A673 (cell line): Measurements from ENCODE around the gene HAND2. TPM values are rescaled to one million over a fixed set of nuclear protein-coding genes. Genes with fewer than 3 reads are reported as not detected.

ENCODE experiments used
- BruUV-seq: library from RNA; stranded (reverse); fragments of 400-500 nt; replicated peaks from 2 replicates; lab custom pipeline; 2021; lab: Mats Ljungman, UMichigan
- CTCF ChIA-PET: fragments of 300-600 bp; sonication (Branson Sonifier 250); formaldehyde crosslinking; loops from one replicate; lab custom pipeline; 2022; ENCODE audit warnings: antibody characterized with exemption; lab: Charles Lee
- POLR2A ChIA-PET: fragments of 300-600 bp; sonication (Branson Sonifier 250); formaldehyde crosslinking; loops from one replicate; lab custom pipeline; 2022; ENCODE audit warnings: antibody characterized with exemption; ENCODE audit not compliant: low non-redundant PET; lab: Charles Lee
- DNase-seq: peaks from one replicate; pipeline ENCODE4 v3.0.0-alpha.2; 2015; ENCODE audit warnings: low spot score
- H3K27ac ChIP-seq: fragments of 200-600 bp; sonication (generic); 2 replicates; pipeline ENCODE4 v1.5.1; 2016; ENCODE audit warnings: mixed run types, low read depth, mild to moderate bottlenecking, mixed read lengths, antibody characterized with exemption, low read length; ENCODE audit not compliant: poor library complexity, severe bottlenecking
- H3K27me3 ChIP-seq: fragments of 200-600 bp; sonication (generic); replicated peaks from 2 replicates; pipeline ENCODE4 v1.6.1; 2017; ENCODE audit warnings: mixed run types, low read depth, mild to moderate bottlenecking, mixed read lengths, antibody characterized with exemption, low read length; ENCODE audit not compliant: insufficient read depth, poor library complexity
- H3K36me3 ChIP-seq: fragments of 200-600 bp; sonication (generic); 2 replicates; pipeline ENCODE4 v1.6.1; 2016; ENCODE audit warnings: mixed run types, mild to moderate bottlenecking, mixed read lengths, antibody characterized with exemption, low read length; ENCODE audit not compliant: insufficient read depth, poor library complexity, severe bottlenecking
- H3K4me1 ChIP-seq: fragments of 200-600 bp; sonication (generic); 2 replicates; pipeline ENCODE4 v1.6.1; 2017; ENCODE audit warnings: mixed run types, mild to moderate bottlenecking, mixed read lengths, antibody characterized with exemption, low read length; ENCODE audit not compliant: insufficient read depth, poor library complexity, severe bottlenecking
- H3K4me3 ChIP-seq: fragments of 200-600 bp; sonication (generic); 2 replicates; pipeline ENCODE4 v1.5.1; 2016; ENCODE audit warnings: low read depth, mixed run types, mild to moderate bottlenecking, mixed read lengths, low read length; ENCODE audit not compliant: poor library complexity, severe bottlenecking
- H3K9me3 ChIP-seq: fragments of 200-600 bp; sonication (generic); 2 replicates; pipeline ENCODE4 v1.6.1; 2016; ENCODE audit warnings: mixed run types, low read depth, mild to moderate bottlenecking, mixed read lengths, antibody characterized with exemption, low read length; ENCODE audit not compliant: poor library complexity, severe bottlenecking
- EZH2 ChIP-seq: fragments of 200-600 bp; sonication (generic); IDR thresholded peaks from 2 replicates; pipeline ENCODE4 v1.6.1; 2017; ENCODE audit warnings: borderline replicate concordance, low read depth, mild to moderate bottlenecking, mixed read lengths, antibody characterized with exemption, low read length; ENCODE audit not compliant: poor library complexity, severe bottlenecking
- intact Hi-C: fragments of 100-400 bp; cut with micrococcal nuclease; formaldehyde crosslinking; loops from one replicate; pipeline ENCODE4 v1.10.0; 2022; ENCODE audit not compliant: unreplicated experiment
- total RNA-seq: library from RNA; stranded (reverse); gene quantifications from 2 replicates; pipeline ENCODE4 v1.2.3, GENCODE V29; 2021
- TF ChIP-seq, protein P1 (sequence below): fragments of 300-800, 200-600 bp; sonication (generic); conservative IDR thresholded peaks from 2 replicates; pipeline ENCODE4 v1.5.1; 2017; ENCODE audit warnings: low read depth, mild to moderate bottlenecking, antibody characterized with exemption, low read length, moderate library complexity, mixed read lengths

Gene HAND2
- total RNA-seq, 1 experiment from 2014 or later: 24.0 TPM

DNA sequence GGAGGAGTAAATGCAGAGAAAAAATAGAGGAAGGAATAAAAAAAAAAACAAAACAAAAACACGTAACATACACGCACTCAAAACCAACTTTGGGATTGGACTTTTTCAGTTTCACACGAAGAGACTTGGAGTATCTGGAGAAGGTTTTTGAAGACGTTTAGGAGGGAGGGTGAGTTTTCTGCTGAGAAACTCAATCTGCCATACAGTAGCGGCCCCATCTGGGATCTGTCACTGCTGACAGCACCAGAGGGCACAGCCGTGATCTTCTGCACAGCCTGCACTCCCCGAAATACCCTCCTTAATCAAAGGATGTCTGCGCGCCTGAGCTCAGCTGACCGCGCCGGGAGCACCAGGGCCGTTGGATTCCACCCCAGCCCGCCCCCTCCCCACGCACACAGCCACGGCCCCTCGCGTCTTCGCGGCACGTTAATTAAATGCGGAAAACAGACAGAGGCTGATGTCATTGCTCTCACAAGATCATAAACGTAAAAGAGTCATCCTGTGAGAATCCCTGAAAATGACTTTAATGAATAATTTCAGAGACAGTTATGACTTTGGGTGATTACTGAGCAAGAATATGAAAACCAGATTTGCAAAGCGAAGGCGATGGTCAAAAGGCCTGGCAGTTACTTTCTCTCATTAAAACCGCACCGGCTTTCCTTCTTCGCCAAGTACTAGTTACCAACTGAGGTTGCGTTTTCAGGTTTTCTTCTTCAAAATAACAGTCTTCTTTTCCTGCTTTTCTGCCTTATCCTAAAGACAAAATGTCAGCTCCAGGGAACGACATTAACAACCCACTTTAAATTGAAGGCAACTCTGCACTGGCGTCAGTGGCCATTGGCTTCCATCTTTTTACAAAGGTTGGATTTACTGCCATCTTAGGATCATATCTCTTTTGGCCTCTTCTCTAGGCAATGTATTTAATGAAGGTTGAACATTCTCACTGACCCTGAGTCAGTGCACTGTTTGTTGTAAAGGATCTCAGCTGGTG lies 10.6 kb downstream of the HAND2 start:
- Histone ChIP-seq H3K36me3 (peaks cover 4% of the 10 kb centered on the region), H3K4me1 (peaks cover 16% of the 10 kb centered on the region), H3K27me3 (no peaks in the 10 kb centered on the region), H3K27ac (no peak overlapping the region), H3K4me3 (no peak overlapping the region), H3K9me3 (no peaks in the 10 kb centered on the region)
- no peak for DNase-seq
- ChIA-PET POLR2A (no interaction called here), CTCF (no interaction called here)
- BruUV-seq: no TSS peak
- TF ChIP-seq, protein P1, sequence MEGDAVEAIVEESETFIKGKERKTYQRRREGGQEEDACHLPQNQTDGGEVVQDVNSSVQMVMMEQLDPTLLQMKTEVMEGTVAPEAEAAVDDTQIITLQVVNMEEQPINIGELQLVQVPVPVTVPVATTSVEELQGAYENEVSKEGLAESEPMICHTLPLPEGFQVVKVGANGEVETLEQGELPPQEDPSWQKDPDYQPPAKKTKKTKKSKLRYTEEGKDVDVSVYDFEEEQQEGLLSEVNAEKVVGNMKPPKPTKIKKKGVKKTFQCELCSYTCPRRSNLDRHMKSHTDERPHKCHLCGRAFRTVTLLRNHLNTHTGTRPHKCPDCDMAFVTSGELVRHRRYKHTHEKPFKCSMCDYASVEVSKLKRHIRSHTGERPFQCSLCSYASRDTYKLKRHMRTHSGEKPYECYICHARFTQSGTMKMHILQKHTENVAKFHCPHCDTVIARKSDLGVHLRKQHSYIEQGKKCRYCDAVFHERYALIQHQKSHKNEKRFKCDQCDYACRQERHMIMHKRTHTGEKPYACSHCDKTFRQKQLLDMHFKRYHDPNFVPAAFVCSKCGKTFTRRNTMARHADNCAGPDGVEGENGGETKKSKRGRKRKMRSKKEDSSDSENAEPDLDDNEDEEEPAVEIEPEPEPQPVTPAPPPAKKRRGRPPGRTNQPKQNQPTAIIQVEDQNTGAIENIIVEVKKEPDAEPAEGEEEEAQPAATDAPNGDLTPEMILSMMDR: no peak
- no peak for TF ChIP-seq EZH2
- intact Hi-C loops: loop anchor here (5.0 kb wide), 1 partner anchor 638 kb away; no protein-coding TSS in a partner anchor

DNA sequence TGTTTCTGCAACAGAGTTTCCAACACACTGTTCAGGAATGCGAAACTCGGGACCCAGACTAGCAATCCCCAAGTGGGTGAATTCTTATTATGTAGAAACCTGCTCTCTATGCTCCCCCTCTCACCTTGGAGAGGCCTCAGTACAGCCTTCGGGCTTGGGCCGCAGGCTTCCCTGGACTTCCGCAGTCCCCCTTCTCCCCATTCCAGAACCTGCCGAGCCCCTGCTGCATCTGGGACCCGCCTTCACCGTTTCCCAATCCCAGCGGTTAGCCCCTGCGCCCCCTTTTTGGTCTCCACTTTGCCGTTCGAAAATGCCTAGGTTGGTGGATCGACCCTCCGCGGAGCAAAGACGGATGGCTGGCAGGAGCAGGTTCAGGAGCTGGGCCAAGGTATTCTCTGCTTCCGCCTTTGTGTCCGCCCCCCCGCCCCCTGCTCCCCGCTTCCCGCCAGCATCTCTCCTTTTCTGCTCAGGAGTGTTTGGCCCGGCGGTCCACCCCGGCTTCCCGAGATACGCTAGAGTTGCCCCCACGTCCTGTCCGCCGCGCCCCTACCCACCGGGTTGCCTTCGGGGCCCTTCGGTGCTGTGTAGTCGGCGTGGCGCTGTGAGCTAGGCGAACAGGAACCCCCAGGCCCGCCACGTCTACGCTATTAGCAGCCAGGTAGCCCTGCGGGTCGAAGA lies 11.5 kb downstream of the HAND2 start:
- peaks cover 16% of the 10 kb centered on the region for H3K4me1 ChIP-seq
- ChIA-PET CTCF (no interaction called here), POLR2A (no interaction called here)
- no peaks in the 10 kb centered on the region for H3K9me3 ChIP-seq
- TF ChIP-seq, protein P1: no peak
- TF ChIP-seq EZH2: no peak
- no peaks in the 10 kb centered on the region for H3K27me3 ChIP-seq
- no peak overlapping the region for H3K27ac ChIP-seq
- DNase-seq: no peak
- no peak overlapping the region for H3K4me3 ChIP-seq
- H3K36me3 ChIP-seq: no peaks in the 10 kb centered on the region
- intact Hi-C loops: no loop called here
- BruUV-seq: no TSS peak

DNA sequence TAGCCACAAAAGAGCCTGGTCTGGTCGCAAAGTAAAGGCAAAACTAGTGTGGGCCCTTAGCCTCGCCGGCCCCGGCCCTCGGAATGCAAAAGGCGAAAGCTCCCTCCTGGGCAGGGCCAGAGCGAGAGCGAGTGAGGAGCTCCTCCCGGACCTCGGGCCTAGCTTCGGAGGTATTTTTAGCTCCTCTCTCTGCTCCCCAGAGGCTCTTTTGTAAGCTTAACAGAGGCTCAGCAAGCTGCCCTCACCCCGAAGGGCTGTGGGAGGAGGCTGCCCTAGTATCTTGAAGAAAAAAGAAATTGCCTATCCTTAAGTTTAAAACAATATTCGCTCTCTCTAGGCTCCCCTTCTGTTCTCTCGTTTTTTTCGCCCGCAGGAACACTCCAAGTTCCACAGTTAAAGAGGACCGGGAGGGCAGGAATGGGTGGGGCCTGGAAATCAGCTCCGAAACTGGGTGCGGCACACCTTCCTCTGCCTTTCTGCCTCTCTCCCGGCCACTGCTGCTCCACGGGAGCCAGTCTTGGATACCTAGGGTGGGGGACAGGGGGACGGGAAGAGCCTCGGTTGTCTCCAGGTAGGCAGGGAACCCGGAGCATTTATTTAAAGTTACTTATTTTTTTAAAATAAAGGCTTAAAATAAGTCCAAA lies 12.1 kb downstream of the HAND2 start:
- Histone ChIP-seq H3K27me3 (no peaks in the 10 kb centered on the region), H3K36me3 (no peaks in the 10 kb centered on the region), H3K27ac (no peak overlapping the region), H3K4me1 (peaks cover 14% of the 10 kb centered on the region), H3K9me3 (no peaks in the 10 kb centered on the region), H3K4me3 (no peak overlapping the region)
- TF ChIP-seq EZH2: no peak
- TF ChIP-seq, protein P1: no peak
- no peak for DNase-seq
- no TSS peak for BruUV-seq
- intact Hi-C loops: no loop called here
- ChIA-PET POLR2A (no interaction called here), CTCF (no interaction called here)
